Measurements from ENCODE around the gene MICB.

MICB gene

DNA sequence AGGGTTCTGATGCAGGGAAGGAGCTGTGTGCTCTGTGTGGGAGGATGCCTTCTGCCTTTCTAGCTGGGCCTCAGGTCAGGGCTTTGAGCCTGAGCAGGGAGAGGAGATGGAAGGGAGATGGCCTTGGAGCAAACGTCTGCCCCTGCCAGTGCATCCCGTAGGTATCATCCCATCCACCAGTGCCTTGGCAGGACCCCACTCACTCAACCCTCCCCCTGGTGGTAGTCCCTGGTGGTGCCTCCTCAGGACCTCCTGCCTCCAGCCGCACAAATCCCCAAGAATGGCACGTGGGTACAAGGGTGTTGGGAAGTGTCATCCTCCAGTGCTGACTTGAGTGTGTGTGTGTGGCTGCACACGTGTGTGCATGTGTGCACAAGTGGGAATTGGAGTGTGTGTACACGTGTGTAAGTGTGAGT is 23.1 kb upstream of the MICB start:
- Histone ChIP-seq H4K91ac (ENCODE audit: low read length) (no peak overlapping the region), H3K27me3 (ENCODE audit: control insufficient read depth in 1 of 2, insufficient read depth in 1 of 2, low read length in 2 of 2) (peaks cover 14 to 56% of the 10 kb centered on the region in 2 experiments), H3K79me1 (replicated peaks; ENCODE audit: low read length, poor library complexity, severe bottlenecking) (no peaks in the 10 kb centered on the region), H2BK15ac (ENCODE audit: low read depth, poor library complexity, severe bottlenecking) (no peak overlapping the region), H2BK120ac (ENCODE audit: low read depth, low read length) (no peak overlapping the region), H3K14ac (ENCODE audit: low read length in 2 of 2) (peak overlapping the region in 1 of 2 experiments; percentile 49), H3K36me3 (ENCODE audit: control insufficient read depth in 1 of 2, insufficient read depth in 2 of 2, low read depth in 1 of 2, low read length in 2 of 2) (no peaks in the 10 kb centered on the region), H2AFZ (ENCODE audit: low read depth, low read length) (no peak overlapping the region), H2AK5ac (ENCODE audit: low read length, severe bottlenecking) (no peak overlapping the region), H3K4me3 (ENCODE audit: insufficient read depth in 1 of 2, low read depth in 1 of 2, low read length in 2 of 2) (no peak overlapping the region), H3K4ac (ENCODE audit: low read depth in 1 of 2, low read length in 2 of 2) (no peak overlapping the region), H3K4me2 (ENCODE audit: low read length, poor library complexity, severe bottlenecking) (no peak overlapping the region), H3K9ac (ENCODE audit: low read length) (no peak overlapping the region), H4K8ac (ENCODE audit: low read length) (no peak overlapping the region), H3K9me3 (ENCODE audit: control insufficient read depth, low read length) (no peaks in the 10 kb centered on the region), H3K18ac (ENCODE audit: low read depth in 1 of 2, low read length in 2 of 2) (no peak overlapping the region), H3K27ac (ENCODE audit: low read length, poor library complexity, severe bottlenecking) (no peak overlapping the region), H3K4me1 (ENCODE audit: control insufficient read depth, insufficient read depth, low read depth, low read length) (no peaks in the 10 kb centered on the region), H3K23ac (ENCODE audit: low read length in 2 of 2) (no peak overlapping the region), H2BK5ac (ENCODE audit: low read depth, low read length, poor library complexity, severe bottlenecking) (no peak overlapping the region), H2BK12ac (ENCODE audit: low read length in 2 of 2) (no peak overlapping the region)
- WGBS: 56% methylated on average over 4 of the region's 6 CpGs
- no peak for DNase-seq

DNA sequence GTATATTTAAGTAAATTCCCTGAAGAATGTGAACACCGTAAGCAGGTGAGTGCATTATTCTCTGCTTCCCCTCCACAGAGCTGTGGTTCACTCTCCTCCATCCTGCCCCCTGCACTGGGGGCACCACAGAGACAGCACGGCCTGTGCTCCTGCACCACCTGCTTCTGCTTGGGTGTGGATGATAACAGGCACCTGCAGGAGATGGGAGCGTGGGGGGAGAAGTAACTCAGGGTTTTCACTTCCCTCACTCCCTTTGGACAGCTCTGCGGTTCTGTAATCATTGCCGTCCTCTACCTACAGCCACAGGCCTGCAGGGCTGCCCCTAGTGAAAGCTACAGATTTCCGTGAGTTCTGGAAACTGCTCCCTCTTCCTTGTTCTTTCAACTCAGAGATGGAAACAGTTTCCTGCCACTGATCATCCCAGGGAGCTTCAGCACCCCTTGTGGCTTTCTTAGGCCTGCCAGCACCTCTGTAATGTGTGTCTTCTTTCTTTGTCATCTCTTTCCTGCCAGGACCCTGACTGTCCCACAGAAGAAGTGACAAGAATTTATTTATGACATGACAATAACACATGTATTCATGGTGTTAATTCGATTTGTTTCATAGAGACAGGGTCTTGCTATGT is 21.3 kb upstream of the MICB start:
- Histone ChIP-seq H2BK5ac (ENCODE audit: low read depth, low read length, poor library complexity, severe bottlenecking) (no peak overlapping the region), H3K4me1 (ENCODE audit: control insufficient read depth, insufficient read depth, low read depth, low read length) (no peaks in the 10 kb centered on the region), H3K18ac (ENCODE audit: low read depth in 1 of 2, low read length in 2 of 2) (no peak overlapping the region)

DNA sequence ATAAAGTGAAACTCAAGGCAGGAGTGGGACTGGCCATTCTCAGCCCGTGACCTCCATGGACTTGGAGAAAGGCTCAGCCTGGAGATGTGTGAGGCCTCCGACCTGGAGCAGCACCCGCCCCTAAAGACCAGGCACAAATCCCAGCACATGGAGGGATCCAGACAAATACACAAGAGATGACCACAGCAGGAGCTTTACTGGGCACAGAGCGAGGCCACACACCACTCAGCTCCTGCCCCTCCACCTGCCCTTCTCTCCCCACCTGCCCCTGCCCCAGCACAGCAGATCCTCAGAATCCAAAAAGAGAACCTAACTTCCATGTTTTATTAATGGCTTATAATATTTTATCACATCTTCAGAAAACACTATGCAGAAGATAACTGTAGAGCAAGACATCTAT is 20.4 kb upstream of the MICB start:
- no peak overlapping the region for H4K8ac ChIP-seq (ENCODE audit: low read length)
- no peak overlapping the region for H3K14ac ChIP-seq (ENCODE audit: low read length in 2 of 2)
- H3K27ac ChIP-seq (ENCODE audit: low read length, poor library complexity, severe bottlenecking): no peak overlapping the region
- no peaks in the 10 kb centered on the region for H3K36me3 ChIP-seq (ENCODE audit: control insufficient read depth in 1 of 2, insufficient read depth in 2 of 2, low read depth in 1 of 2, low read length in 2 of 2)
- no peaks in the 10 kb centered on the region for H3K4me1 ChIP-seq (ENCODE audit: control insufficient read depth, insufficient read depth, low read depth, low read length)
- H4K91ac ChIP-seq (ENCODE audit: low read length): no peak overlapping the region
- no peak overlapping the region for H3K23ac ChIP-seq (ENCODE audit: low read length in 2 of 2)
- H3K4ac ChIP-seq (ENCODE audit: low read depth in 1 of 2, low read length in 2 of 2): no peak overlapping the region
- no peak for DNase-seq
- no peak overlapping the region for H3K9ac ChIP-seq (ENCODE audit: low read length)
- H3K18ac ChIP-seq (ENCODE audit: low read depth in 1 of 2, low read length in 2 of 2): no peak overlapping the region
- H3K4me3 ChIP-seq (ENCODE audit: insufficient read depth in 1 of 2, low read depth in 1 of 2, low read length in 2 of 2): no peak overlapping the region
- no peak overlapping the region for H3K4me2 ChIP-seq (ENCODE audit: low read length, poor library complexity, severe bottlenecking)
- no peaks in the 10 kb centered on the region for H3K79me1 ChIP-seq (replicated peaks; ENCODE audit: low read length, poor library complexity, severe bottlenecking)
- H3K27me3 ChIP-seq (ENCODE audit: control insufficient read depth in 1 of 2, insufficient read depth in 1 of 2, low read length in 2 of 2): peaks cover 14 to 45% of the 10 kb centered on the region in 2 experiments
- no peaks in the 10 kb centered on the region for H3K9me3 ChIP-seq (ENCODE audit: control insufficient read depth, low read length)
- no peak overlapping the region for H2BK120ac ChIP-seq (ENCODE audit: low read depth, low read length)
- WGBS: 85% methylated on average over 4 of the region's 4 CpGs
- H2BK12ac ChIP-seq (ENCODE audit: low read length in 2 of 2): no peak overlapping the region
- no peak overlapping the region for H2BK5ac ChIP-seq (ENCODE audit: low read depth, low read length, poor library complexity, severe bottlenecking)
- H2AFZ ChIP-seq (ENCODE audit: low read depth, low read length): no peak overlapping the region
- H2BK15ac ChIP-seq (ENCODE audit: low read depth, poor library complexity, severe bottlenecking): no peak overlapping the region
- no peak overlapping the region for H2AK5ac ChIP-seq (ENCODE audit: low read length, severe bottlenecking)

More for the DNA sequence above, 21.3 kb upstream of the MICB start:
- Histone ChIP-seq H3K36me3 (ENCODE audit: control insufficient read depth in 1 of 2, insufficient read depth in 2 of 2, low read depth in 1 of 2, low read length in 2 of 2) (no peaks in the 10 kb centered on the region), H2AFZ (ENCODE audit: low read depth, low read length) (no peak overlapping the region), H2BK12ac (ENCODE audit: low read length in 2 of 2) (no peak overlapping the region), H3K14ac (ENCODE audit: low read length in 2 of 2) (no peak overlapping the region), H3K9me3 (ENCODE audit: control insufficient read depth, low read length) (no peaks in the 10 kb centered on the region), H2AK5ac (ENCODE audit: low read length, severe bottlenecking) (no peak overlapping the region), H3K4me3 (ENCODE audit: insufficient read depth in 1 of 2, low read depth in 1 of 2, low read length in 2 of 2) (no peak overlapping the region), H2BK15ac (ENCODE audit: low read depth, poor library complexity, severe bottlenecking) (no peak overlapping the region), H4K8ac (ENCODE audit: low read length) (no peak overlapping the region), H3K4ac (ENCODE audit: low read depth in 1 of 2, low read length in 2 of 2) (no peak overlapping the region), H3K4me2 (ENCODE audit: low read length, poor library complexity, severe bottlenecking) (no peak overlapping the region), H3K27ac (ENCODE audit: low read length, poor library complexity, severe bottlenecking) (no peak overlapping the region), H3K23ac (ENCODE audit: low read length in 2 of 2) (no peak overlapping the region), H3K9ac (ENCODE audit: low read length) (no peak overlapping the region), H3K79me1 (replicated peaks; ENCODE audit: low read length, poor library complexity, severe bottlenecking) (no peaks in the 10 kb centered on the region), H3K27me3 (ENCODE audit: control insufficient read depth in 1 of 2, insufficient read depth in 1 of 2, low read length in 2 of 2) (peaks cover 14 to 47% of the 10 kb centered on the region in 2 experiments), H2BK120ac (ENCODE audit: low read depth, low read length) (no peak overlapping the region), H4K91ac (ENCODE audit: low read length) (no peak overlapping the region)
- WGBS: 71% methylated on average over 6 of the region's 7 CpGs
- DNase-seq: no peak

DNA sequence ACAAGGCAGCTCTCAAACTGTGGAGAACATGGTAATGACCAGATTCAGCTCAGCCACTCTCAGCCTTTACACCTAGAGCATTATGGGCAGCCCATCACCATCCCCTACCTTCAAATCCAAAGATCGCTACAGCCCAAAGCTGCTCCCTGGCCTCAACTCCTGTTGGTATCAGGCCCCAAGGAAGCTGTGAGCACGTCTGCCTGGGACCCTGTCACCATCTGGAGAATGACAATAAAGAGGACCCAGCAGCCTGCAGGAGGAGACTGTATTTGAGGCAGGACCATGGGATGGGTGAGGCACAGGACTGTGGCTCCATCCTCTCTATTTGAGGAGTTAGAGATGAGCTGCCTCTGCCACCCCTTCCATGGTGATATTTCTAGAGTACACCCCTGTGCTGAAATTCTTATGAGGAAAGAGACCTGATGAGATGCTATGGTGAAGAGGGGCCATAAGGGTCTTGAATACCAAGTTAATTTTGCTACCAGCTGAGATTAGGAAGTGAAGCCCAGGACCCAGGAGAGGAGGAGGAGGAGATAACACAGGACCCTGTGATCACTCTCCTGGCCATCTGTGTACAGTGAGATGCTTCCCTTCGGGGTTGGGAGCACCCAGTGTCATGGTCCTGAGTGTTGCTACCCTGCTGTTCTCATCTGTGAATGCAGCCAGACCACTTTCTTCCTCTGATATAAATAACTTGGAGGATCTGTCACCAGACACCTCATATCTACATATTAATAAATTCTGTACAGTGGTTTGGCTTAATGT is 19.6 kb upstream of the MICB start:
- Histone ChIP-seq H3K79me1 (replicated peaks; ENCODE audit: low read length, poor library complexity, severe bottlenecking) (no peaks in the 10 kb centered on the region), H3K9me3 (ENCODE audit: control insufficient read depth, low read length) (no peaks in the 10 kb centered on the region), H3K9ac (ENCODE audit: low read length) (no peak overlapping the region), H2AK5ac (ENCODE audit: low read length, severe bottlenecking) (no peak overlapping the region), H3K36me3 (ENCODE audit: control insufficient read depth in 1 of 2, insufficient read depth in 2 of 2, low read depth in 1 of 2, low read length in 2 of 2) (no peaks in the 10 kb centered on the region), H3K27me3 (ENCODE audit: control insufficient read depth in 1 of 2, insufficient read depth in 1 of 2, low read length in 2 of 2) (peaks cover 14 to 45% of the 10 kb centered on the region in 2 experiments), H3K4me1 (ENCODE audit: control insufficient read depth, insufficient read depth, low read depth, low read length) (no peaks in the 10 kb centered on the region), H3K23ac (ENCODE audit: low read length in 2 of 2) (no peak overlapping the region), H2BK5ac (ENCODE audit: low read depth, low read length, poor library complexity, severe bottlenecking) (no peak overlapping the region), H2BK12ac (ENCODE audit: low read length in 2 of 2) (no peak overlapping the region), H3K14ac (ENCODE audit: low read length in 2 of 2) (no peak overlapping the region), H3K27ac (ENCODE audit: low read length, poor library complexity, severe bottlenecking) (no peak overlapping the region), H4K8ac (ENCODE audit: low read length) (no peak overlapping the region), H2BK15ac (ENCODE audit: low read depth, poor library complexity, severe bottlenecking) (no peak overlapping the region), H3K4me3 (ENCODE audit: insufficient read depth in 1 of 2, low read depth in 1 of 2, low read length in 2 of 2) (no peak overlapping the region), H3K4me2 (ENCODE audit: low read length, poor library complexity, severe bottlenecking) (no peak overlapping the region), H3K18ac (ENCODE audit: low read depth in 1 of 2, low read length in 2 of 2) (no peak overlapping the region), H4K91ac (ENCODE audit: low read length) (no peak overlapping the region), H2BK120ac (ENCODE audit: low read depth, low read length) (no peak overlapping the region), H3K4ac (ENCODE audit: low read depth in 1 of 2, low read length in 2 of 2) (no peak overlapping the region), H2AFZ (ENCODE audit: low read depth, low read length) (no peak overlapping the region)
- no peak for DNase-seq
- WGBS: 44% methylated on average over 2 of the region's 3 CpGs

All from mesenchymal stem cell (in vitro differentiated cells and primary cell).